Kidney (tissue), 14 donors: ENCODE results near the gene PDSS1. TPM values are rescaled to one million over a fixed set of nuclear protein-coding genes. Genes with fewer than 3 reads are reported as not detected.

Experiments used
- DNase-seq, 5 donors: peaks; one replicate each; pipeline ENCODE4 v3.0.0-alpha.2; 2013 to 2020
- FAIRE-seq: peaks from 2 replicates; lab custom pipeline; 2012; peaks lifted over from hg19 to GRCh38; lab: Jason Lieb, UNC
- H3K27ac ChIP-seq, 2 donors: one replicate each; pipeline ENCODE4 v1.7.0; 2013; ENCODE audit warnings: low read depth in 2 of 2, low read length in 2 of 2, inconsistent platforms in 1 of 2
- H3K27me3 ChIP-seq: one replicate; pipeline ENCODE4 v1.7.1; 2013; ENCODE audit warnings: low read length, inconsistent platforms; ENCODE audit not compliant: control insufficient read depth, insufficient read depth
- H3K36me3 ChIP-seq, 3 donors: one replicate each; pipeline versions ENCODE4 v1.7.0 to v1.7.1; 2013; ENCODE audit warnings: low read length in 3 of 3, control low read depth in 1 of 3, inconsistent platforms in 1 of 3; ENCODE audit not compliant: insufficient read depth in 3 of 3, control insufficient read depth in 2 of 3
- H3K4me1 ChIP-seq, 3 donors: one replicate each; pipeline versions ENCODE4 v1.7.0 to v1.7.1; 2013; ENCODE audit warnings: low read length in 3 of 3, inconsistent platforms in 1 of 3, low read depth in 1 of 3; ENCODE audit not compliant: control insufficient read depth in 2 of 3, insufficient read depth in 2 of 3
- H3K4me3 ChIP-seq, 3 donors: one replicate each; pipeline versions ENCODE4 v1.7.0 to v1.8.1; 2013; ENCODE audit warnings: low read length in 3 of 3, control low read depth in 1 of 3, inconsistent platforms in 1 of 3
- H3K9ac ChIP-seq, 3 donors: one replicate each; pipeline versions ENCODE4 v1.7.0 to v1.7.1; 2013; ENCODE audit warnings: low read length in 3 of 3, control low read depth in 1 of 3, inconsistent platforms in 1 of 3
- H3K9me3 ChIP-seq, 3 donors: one replicate each; pipeline versions ENCODE4 v1.7.0 to v1.7.1; 2013; ENCODE audit warnings: low read length in 3 of 3, control low read depth in 1 of 3, inconsistent platforms in 1 of 3; ENCODE audit not compliant: control insufficient read depth in 2 of 3, insufficient read depth in 1 of 3
- intact Hi-C: fragments of 100-400 bp; cut with DNase I; formaldehyde crosslinking; loops from one replicate; pipeline ENCODE4 v1.11.1; 2022
- polyA plus RNA-seq: library from polyadenylated mRNA; stranded (reverse); fragments of 350-450 nt; fragmentation: Illumina TruSeq; extraction: RNeasy Lipid Tissue Mini Kit (QIAGEN cat#74804); gene quantifications from one replicate; pipeline ENCODE4 v1.2.3, GENCODE V29; 2014; ENCODE audit warnings: low read depth, low replicate concordance; ENCODE audit not compliant: insufficient read depth
- total RNA-seq: library from RNA; stranded (reverse); fragmentation: NEBNext Ultra II Directional; extraction: Animal tissue kit (Norgen Biotek cat#: 25700); gene quantifications from one replicate; pipeline ENCODE4 v1.2.1, GENCODE V29; 2021
- TF ChIP-seq, protein P1 (sequence below): IDR thresholded peaks from 3 replicates; pipeline ENCODE4 v1.5.1; 2012; ENCODE audit warnings: mild to moderate bottlenecking, moderate library complexity, borderline replicate concordance; ENCODE audit not compliant: insufficient read depth; ENCODE audit errors: extremely low read depth
- donor health status: control.
- donor health status: control.
- donor health status: control.
- donor health status: control.
- donor health status: control.
- donor health status: DM: yes; HTN: yes; CAD: no.
- donor health status: Normal renal cell carcinoma (clear cell type).

Gene PDSS1
- total and polyA plus RNA-seq, 2 donors from 2014 or later, result 5.2 to 11.8 TPM

- Histone ChIP-seq H3K27ac (no peak overlapping the region), H3K36me3 (peaks cover 0 to 9% (median 2%) of the 10 kb centered on the region in 3 donors), H3K9me3 (no peaks in the 10 kb centered on the region), H3K4me3 (no peak overlapping the region), H3K4me1 (no peaks in the 10 kb centered on the region), H3K9ac (no peak overlapping the region), H3K27me3 (no peaks in the 10 kb centered on the region)
- TF ChIP-seq, protein P1, sequence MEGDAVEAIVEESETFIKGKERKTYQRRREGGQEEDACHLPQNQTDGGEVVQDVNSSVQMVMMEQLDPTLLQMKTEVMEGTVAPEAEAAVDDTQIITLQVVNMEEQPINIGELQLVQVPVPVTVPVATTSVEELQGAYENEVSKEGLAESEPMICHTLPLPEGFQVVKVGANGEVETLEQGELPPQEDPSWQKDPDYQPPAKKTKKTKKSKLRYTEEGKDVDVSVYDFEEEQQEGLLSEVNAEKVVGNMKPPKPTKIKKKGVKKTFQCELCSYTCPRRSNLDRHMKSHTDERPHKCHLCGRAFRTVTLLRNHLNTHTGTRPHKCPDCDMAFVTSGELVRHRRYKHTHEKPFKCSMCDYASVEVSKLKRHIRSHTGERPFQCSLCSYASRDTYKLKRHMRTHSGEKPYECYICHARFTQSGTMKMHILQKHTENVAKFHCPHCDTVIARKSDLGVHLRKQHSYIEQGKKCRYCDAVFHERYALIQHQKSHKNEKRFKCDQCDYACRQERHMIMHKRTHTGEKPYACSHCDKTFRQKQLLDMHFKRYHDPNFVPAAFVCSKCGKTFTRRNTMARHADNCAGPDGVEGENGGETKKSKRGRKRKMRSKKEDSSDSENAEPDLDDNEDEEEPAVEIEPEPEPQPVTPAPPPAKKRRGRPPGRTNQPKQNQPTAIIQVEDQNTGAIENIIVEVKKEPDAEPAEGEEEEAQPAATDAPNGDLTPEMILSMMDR, result no peak
- no peak for DNase-seq
- intact Hi-C loops, result no loop called here
- FAIRE-seq, result no peak
Observed at GRCh38 chr10:26743091-26743490, 45.6 kb downstream of the PDSS1 start.

- DNase-seq (no peak), FAIRE-seq (no peak)
- H3K4me1 ChIP-seq, result no peaks in the 10 kb centered on the region
- intact Hi-C loops, result no loop called here
- no peaks in the 10 kb centered on the region for H3K9me3 ChIP-seq
- no peak overlapping the region for H3K27ac ChIP-seq
- H3K4me3 ChIP-seq, result no peak overlapping the region
- H3K9ac ChIP-seq, result no peak overlapping the region
- TF ChIP-seq, protein P1, result no peak
- peaks cover 0 to 5% (median 2%) of the 10 kb centered on the region in 3 donors for H3K36me3 ChIP-seq
- no peaks in the 10 kb centered on the region for H3K27me3 ChIP-seq
Observed at GRCh38 chr10:26743841-26744240, 46.3 kb downstream of the PDSS1 start.

DNA sequence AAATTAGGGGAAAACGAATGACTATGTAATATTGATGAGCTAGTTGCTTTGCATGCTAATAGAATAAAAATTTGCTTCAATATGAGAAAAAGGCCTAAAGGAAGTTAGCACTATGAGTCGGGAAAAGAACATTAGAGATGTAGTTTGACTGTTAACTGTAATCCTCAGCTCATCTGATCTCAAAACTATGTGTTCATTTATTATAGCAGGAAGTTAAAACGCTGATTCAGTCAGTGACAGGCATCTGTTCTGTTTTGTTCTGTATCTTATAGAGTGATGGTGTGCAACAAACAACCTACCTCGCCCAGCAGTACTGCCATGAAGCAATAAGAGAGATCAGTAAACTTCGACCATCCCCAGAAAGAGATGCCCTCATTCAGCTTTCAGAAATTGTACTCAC, 48.6 kb downstream of the PDSS1 start:
- Histone ChIP-seq H3K4me3 (no peak overlapping the region), H3K9ac (no peak overlapping the region), H3K27ac (no peak overlapping the region), H3K4me1 (no peaks in the 10 kb centered on the region), H3K36me3 (peaks cover 0 to 5% (median 5%) of the 10 kb centered on the region in 3 donors), H3K27me3 (no peaks in the 10 kb centered on the region), H3K9me3 (no peaks in the 10 kb centered on the region)
- no peak for DNase-seq
- no peak for FAIRE-seq
- intact Hi-C loops, result no loop called here
- TF ChIP-seq, protein P1, result no peak

GRCh38 chr10:26755443-26755903, 58.0 kb downstream of the PDSS1 start:
- Histone ChIP-seq H3K27me3 (no peaks in the 10 kb centered on the region), H3K4me3 (no peak overlapping the region), H3K9me3 (no peaks in the 10 kb centered on the region), H3K4me1 (no peaks in the 10 kb centered on the region), H3K27ac (no peak overlapping the region), H3K9ac (no peak overlapping the region), H3K36me3 (peaks cover 0 to 3% (median 0%) of the 10 kb centered on the region in 3 donors)
- DNase-seq, result no peak
- intact Hi-C loops, result no loop called here
- no peak for FAIRE-seq
- TF ChIP-seq, protein P1, result no peak
